Calu3 (cell line): ENCODE measurements around the gene PITPNB. TPM values are rescaled to one million over a fixed set of nuclear protein-coding genes. Genes with fewer than 3 reads are reported as not detected.

ENCODE experiments used
- BruUV-seq: library from RNA; stranded (reverse); fragments of 400-500 nt; replicated peaks from 2 replicates; lab custom pipeline; 2021; lab: Mats Ljungman, UMichigan
- CTCF ChIA-PET: fragments of 300-600 bp; sonication (Branson Sonifier 250); formaldehyde crosslinking; loops from one replicate; lab custom pipeline; 2022; ENCODE audit warnings: antibody characterized with exemption; lab: Charles Lee
- DNase-seq: peaks from one replicate; pipeline ENCODE4 v3.0.0; 2022
- H3K27ac Mint-ChIP-seq: one replicate; pipeline ENCODE4 v1.8.0; 2022; ENCODE audit warnings: mixed read lengths; ENCODE audit not compliant: unreplicated experiment
- H3K27me3 Mint-ChIP-seq: one replicate; pipeline ENCODE4 v1.8.0; 2022; ENCODE audit warnings: mixed read lengths; ENCODE audit not compliant: unreplicated experiment
- H3K36me3 Mint-ChIP-seq: one replicate; pipeline ENCODE4 v1.8.0; 2022; ENCODE audit warnings: mild to moderate bottlenecking, moderate library complexity, mixed read lengths; ENCODE audit not compliant: insufficient read depth, unreplicated experiment
- H3K4me1 Mint-ChIP-seq: one replicate; pipeline ENCODE4 v1.8.0; 2022; ENCODE audit warnings: mild to moderate bottlenecking, low read depth, mixed read lengths; ENCODE audit not compliant: unreplicated experiment
- H3K4me3 Mint-ChIP-seq: one replicate; pipeline ENCODE4 v1.8.0; 2022; ENCODE audit warnings: mild to moderate bottlenecking, low read depth, moderate library complexity, mixed read lengths; ENCODE audit not compliant: unreplicated experiment
- H3K9me3 Mint-ChIP-seq: one replicate; pipeline ENCODE4 v1.8.0; 2022; ENCODE audit warnings: low read depth, mixed read lengths; ENCODE audit not compliant: unreplicated experiment
- intact Hi-C: fragments of 100-400 bp; cut with micrococcal nuclease; formaldehyde crosslinking; loops from one replicate; pipeline ENCODE4 v1.10.0; 2022; ENCODE audit not compliant: unreplicated experiment
- microRNA-seq: library from miRNA; unstranded; fragments of <30 nt; microRNA quantifications from one replicate; pipeline ENCODE4 v1.2.0, GENCODE V29; 2022
- total RNA-seq: library from RNA; stranded (reverse); gene quantifications from 2 replicates; pipeline ENCODE4 v1.2.3, GENCODE V29; 2022
- TF ChIP-seq, protein P1 (sequence below): fragments of 200-600 bp; IDR thresholded peaks from one replicate; pipeline ENCODE4 v1.8.0; 2022; ENCODE audit warnings: antibody characterized with exemption; ENCODE audit not compliant: unreplicated experiment

Gene PITPNB
- total RNA-seq, 1 experiment from 2014 or later = 136 TPM

DNA sequence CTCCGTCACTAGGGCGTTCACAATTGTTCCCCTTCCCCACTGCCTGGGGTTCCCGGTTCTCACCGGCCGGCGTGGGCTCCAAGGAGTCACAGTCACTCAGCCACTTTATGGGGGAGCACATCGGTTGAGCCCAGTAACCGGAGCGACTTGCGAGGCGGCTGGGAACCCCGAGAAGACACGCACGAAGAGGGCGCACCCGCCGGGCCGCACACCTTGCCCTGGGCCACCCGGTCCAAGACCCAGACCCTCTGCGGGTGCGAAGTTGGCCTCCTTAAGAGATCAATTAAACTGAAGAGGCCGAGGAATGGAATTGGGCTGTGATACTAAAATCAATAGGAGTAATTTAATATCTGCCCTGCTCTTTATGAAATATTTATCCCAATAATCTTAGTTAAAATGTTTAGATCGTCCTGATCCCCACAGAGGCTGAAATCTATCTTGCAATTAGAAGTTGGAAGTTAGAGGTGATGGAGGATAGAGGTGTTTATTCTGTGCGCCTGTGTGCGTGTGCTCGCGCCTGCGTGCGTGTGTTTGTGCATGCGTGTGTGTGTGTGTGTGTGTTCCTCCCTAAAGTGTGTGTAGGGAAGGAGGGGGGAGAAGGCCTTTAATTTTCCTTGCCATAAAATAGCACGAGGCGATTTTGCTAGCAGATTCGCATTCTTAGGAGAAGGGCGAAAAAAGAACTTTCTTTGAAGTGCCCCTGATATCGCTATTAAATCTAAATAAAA is 116.5 kb downstream of the PITPNB start:
- TF ChIP-seq, protein P1, sequence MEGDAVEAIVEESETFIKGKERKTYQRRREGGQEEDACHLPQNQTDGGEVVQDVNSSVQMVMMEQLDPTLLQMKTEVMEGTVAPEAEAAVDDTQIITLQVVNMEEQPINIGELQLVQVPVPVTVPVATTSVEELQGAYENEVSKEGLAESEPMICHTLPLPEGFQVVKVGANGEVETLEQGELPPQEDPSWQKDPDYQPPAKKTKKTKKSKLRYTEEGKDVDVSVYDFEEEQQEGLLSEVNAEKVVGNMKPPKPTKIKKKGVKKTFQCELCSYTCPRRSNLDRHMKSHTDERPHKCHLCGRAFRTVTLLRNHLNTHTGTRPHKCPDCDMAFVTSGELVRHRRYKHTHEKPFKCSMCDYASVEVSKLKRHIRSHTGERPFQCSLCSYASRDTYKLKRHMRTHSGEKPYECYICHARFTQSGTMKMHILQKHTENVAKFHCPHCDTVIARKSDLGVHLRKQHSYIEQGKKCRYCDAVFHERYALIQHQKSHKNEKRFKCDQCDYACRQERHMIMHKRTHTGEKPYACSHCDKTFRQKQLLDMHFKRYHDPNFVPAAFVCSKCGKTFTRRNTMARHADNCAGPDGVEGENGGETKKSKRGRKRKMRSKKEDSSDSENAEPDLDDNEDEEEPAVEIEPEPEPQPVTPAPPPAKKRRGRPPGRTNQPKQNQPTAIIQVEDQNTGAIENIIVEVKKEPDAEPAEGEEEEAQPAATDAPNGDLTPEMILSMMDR = no peak
- Mint-ChIP-seq H3K4me1 (peaks cover 18% of the 10 kb centered on the region), H3K36me3 (peaks cover 26% of the 10 kb centered on the region), H3K4me3 (peak overlapping the region; percentile 82), H3K27me3 (peaks cover 19% of the 10 kb centered on the region), H3K27ac (peak overlapping the region; percentile 52), H3K9me3 (no peaks in the 10 kb centered on the region)
- BruUV-seq = no TSS peak
- CTCF ChIA-PET = interaction anchor here (1.4 kb wide), 1 partner anchor 79 kb away, joined by 3 read pairs; no protein-coding TSS in a partner anchor
- intact Hi-C loops = loop anchor here (2.0 to 10.0 kb wide), 3 partner anchors 178 to 1046 kb away; no protein-coding TSS in a partner anchor
- no peak for DNase-seq

Small RNA genes within 50 kb of the gene (microRNA-seq; reads per million reads assigned to microRNA genes)
- gene MIR3199-1 (not detected), gene MIR3199-2 (not detected)

Other genes starting within 250 kb of the PITPNB start
- 1.7 and 2.3 TPM in 2 replicates for gene MN1, start 117.5 kb downstream of the PITPNB start, total RNA-seq